GM23248 (cell line): ENCODE data around the gene NKX1-2. TPM values are rescaled to one million over a fixed set of nuclear protein-coding genes. Genes with fewer than 3 reads are reported as not detected.

Experiments
- DNase-seq: peaks from one replicate; pipeline ENCODE4 v3.0.0-alpha.2; 2015
- H2AFZ ChIP-seq: fragments of 200-600 bp; sonication (generic); 2 replicates; pipeline ENCODE4 v1.6.1; 2016; ENCODE audit warnings: antibody characterized with exemption
- H3F3A ChIP-seq: fragments of 200-600 bp; sonication (generic); 2 replicates; pipeline ENCODE4 v1.6.1; 2016; ENCODE audit warnings: mild to moderate bottlenecking, antibody characterized with exemption, mixed run types; ENCODE audit not compliant: insufficient read depth
- H3K27ac ChIP-seq: fragments of 200-600 bp; sonication (generic); 2 replicates; pipeline ENCODE4 v1.5.1; 2016; ENCODE audit warnings: mild to moderate bottlenecking
- H3K27me3 ChIP-seq: fragments of 200-600 bp; sonication (generic); replicated peaks from 2 replicates; pipeline ENCODE4 v1.6.1; 2016; ENCODE audit warnings: mild to moderate bottlenecking; ENCODE audit not compliant: insufficient read depth
- H3K36me3 ChIP-seq: fragments of 200-600 bp; sonication (generic); 2 replicates; pipeline ENCODE4 v1.6.1; 2016; ENCODE audit warnings: low read depth, mild to moderate bottlenecking
- H3K4me1 ChIP-seq: fragments of 200-600 bp; sonication (generic); 2 replicates; pipeline ENCODE4 v1.6.1; 2016; ENCODE audit warnings: mild to moderate bottlenecking; ENCODE audit not compliant: insufficient read depth
- H3K4me2 ChIP-seq: fragments of 200-600 bp; sonication (generic); one replicate; pipeline ENCODE4 v1.6.1; 2016; ENCODE audit warnings: mild to moderate bottlenecking; ENCODE audit not compliant: unreplicated experiment
- H3K4me3 ChIP-seq: fragments of 200-600 bp; sonication (generic); 2 replicates; pipeline ENCODE4 v1.5.1; 2016; ENCODE audit warnings: mild to moderate bottlenecking
- H3K79me2 ChIP-seq: fragments of 200-600 bp; sonication (generic); 2 replicates; pipeline ENCODE4 v1.6.1; 2016; ENCODE audit warnings: mild to moderate bottlenecking; ENCODE audit not compliant: insufficient read depth
- H3K9ac ChIP-seq: fragments of 200-600 bp; sonication (generic); 2 replicates; pipeline ENCODE4 v1.6.1; 2016; ENCODE audit warnings: mild to moderate bottlenecking
- H3K9me2 ChIP-seq: fragments of 200-600 bp; sonication (generic); 2 replicates; pipeline ENCODE4 v1.6.1; 2016; ENCODE audit warnings: mixed run types, mild to moderate bottlenecking, moderate library complexity; ENCODE audit not compliant: insufficient read depth
- H3K9me3 ChIP-seq: fragments of 200-600 bp; sonication (generic); one replicate; pipeline ENCODE4 v1.6.1; 2017; ENCODE audit warnings: low read depth
- H4K20me1 ChIP-seq: fragments of 200-600 bp; sonication (generic); 2 replicates; pipeline ENCODE4 v1.6.0; 2016; ENCODE audit not compliant: insufficient read depth
- EZH2 ChIP-seq: fragments of 200-600 bp; sonication (generic); IDR thresholded peaks from 2 replicates; pipeline ENCODE4 v1.6.1; 2018; ENCODE audit warnings: antibody characterized with exemption, mild to moderate bottlenecking; ENCODE audit not compliant: insufficient read depth, poor library complexity, severe bottlenecking
- EZH2phosphoT487 ChIP-seq: fragments of 200-600 bp; sonication (generic); IDR thresholded peaks from 2 replicates; pipeline ENCODE4 v1.6.1; 2018; ENCODE audit warnings: antibody characterized with exemption, moderate library complexity, mild to moderate bottlenecking, low read depth; ENCODE audit not compliant: insufficient read depth
- WGBS, 2 experiments: methylation state at CpG; one replicate each; pipeline ENCODE4 v1.1.6; 2015 to 2017; ENCODE audit warnings: low lambda C conversion rate in 2 of 2, low coverage in 1 of 2; ENCODE audit errors: missing lambda C conversion rate in 2 of 2; 5-methylcytosine and 5-hydroxymethylcytosine counted together
- in situ Hi-C: fragments of 300-500 bp; cut with MboI; formaldehyde crosslinking; loops from 2 replicates; pipeline ENCODE4 v1.15.0; 2020
- polyA plus RNA-seq: library from polyadenylated mRNA; unstranded; fragments of >200 nt; fragmentation: Nextera tagmentation; extraction: Ambion mirVana; gene quantifications from 2 replicates; pipeline ENCODE4 v1.2.1, GENCODE V29; 2016
- total RNA-seq: library from RNA; depleted of rRNA; stranded (reverse); fragments of >200 nt; shearing (Covaris generic); gene quantifications from 2 replicates; pipeline ENCODE4 v1.2.3, GENCODE V29; 2014

NKX1-2 gene
- total and polyA plus RNA-seq, 2 experiments from 2014 or later: not detected

DNA sequence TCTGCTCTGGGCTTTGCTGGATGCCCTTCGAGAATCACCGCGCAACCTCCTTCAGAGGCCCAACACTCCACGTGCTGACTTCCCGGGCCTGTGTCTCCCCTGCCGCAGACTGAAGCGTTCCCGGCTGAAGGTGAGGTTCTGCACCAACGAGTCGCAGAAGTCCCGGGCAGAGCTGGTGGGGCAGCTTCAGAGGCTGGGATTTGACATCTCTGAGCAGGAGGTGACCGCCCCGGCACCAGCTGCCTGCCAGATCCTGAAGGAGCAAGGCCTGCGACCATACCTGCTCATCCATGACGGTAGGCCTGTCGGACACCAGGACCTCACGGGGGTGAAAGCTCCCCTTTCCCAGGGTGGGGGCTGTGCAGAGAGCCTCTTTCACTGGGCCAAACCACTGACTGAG lies 34.2 kb upstream of the NKX1-2 start:
- Histone ChIP-seq H3K9me3 (no peaks in the 10 kb centered on the region), H3K4me3 (no peak overlapping the region), H3K4me1 (no peaks in the 10 kb centered on the region), H3K4me2 (no peak overlapping the region), H2AFZ (no peak overlapping the region), H3K27me3 (no peaks in the 10 kb centered on the region), H3K9ac (no peak overlapping the region), H3K9me2 (no peaks in the 10 kb centered on the region), H3F3A (no peaks in the 10 kb centered on the region), H3K36me3 (no peaks in the 10 kb centered on the region), H3K27ac (no peak overlapping the region), H4K20me1 (no peaks in the 10 kb centered on the region), H3K79me2 (no peaks in the 10 kb centered on the region)
- in situ Hi-C loops: no loop called here
- TF ChIP-seq EZH2 (no peak), EZH2phosphoT487 (no peak)
- DNase-seq: no peak
- WGBS, 2 experiments: 94% methylated on average over 16 to 17 of the region's 17 CpGs

DNA sequence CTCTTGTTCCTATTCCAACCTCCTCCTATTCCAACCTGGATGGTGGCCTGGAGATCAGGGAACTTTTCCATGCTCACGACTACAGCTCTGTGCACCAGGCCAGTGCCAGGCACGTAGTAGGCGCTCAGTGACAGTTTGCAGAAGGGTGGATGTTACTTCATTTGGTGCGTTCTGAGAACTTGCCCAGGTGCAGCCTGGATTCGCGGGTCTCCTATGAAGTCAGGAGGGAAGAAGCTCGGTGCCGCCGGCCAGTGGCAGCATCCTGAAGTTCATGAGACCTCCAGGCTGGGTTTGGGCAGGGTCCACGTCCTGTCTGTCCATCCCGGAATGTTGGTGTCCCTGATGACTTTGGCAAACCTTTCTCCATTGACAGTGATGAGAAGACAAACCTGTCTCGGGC lies 33.0 kb upstream of the NKX1-2 start:
- 73 to 77% methylated on average over 12 of the region's 12 CpGs for WGBS, 2 experiments
- H3K9me3 ChIP-seq: no peaks in the 10 kb centered on the region
- in situ Hi-C loops: no loop called here

DNA sequence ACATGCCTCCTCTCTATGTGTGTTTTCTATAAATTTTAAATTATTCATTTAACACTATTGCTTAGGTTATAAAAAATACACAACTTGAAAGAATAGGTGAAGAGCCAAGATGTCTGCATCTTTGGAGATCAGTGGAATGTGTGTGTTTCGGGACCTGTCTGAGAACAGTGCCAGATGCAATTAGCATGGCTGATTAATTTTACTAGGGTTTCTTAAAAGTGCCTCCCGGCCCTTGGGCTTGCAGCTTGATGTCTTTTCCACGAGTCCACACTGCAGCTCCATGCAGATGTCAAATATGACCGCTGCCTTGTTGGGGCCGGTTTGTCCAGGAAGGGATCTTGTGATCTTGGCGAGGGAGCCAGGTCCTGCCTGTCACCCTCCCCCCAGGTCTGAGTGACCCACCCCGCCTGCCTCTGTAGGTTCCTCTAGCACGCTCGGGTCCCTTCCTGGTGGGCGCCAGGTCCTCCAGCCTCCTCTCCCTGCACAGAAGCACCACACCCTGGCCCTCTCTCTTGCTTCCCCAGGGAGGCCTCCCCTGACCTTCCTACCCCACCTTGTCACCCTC lies 32.5 kb upstream of the NKX1-2 start:
- no peaks in the 10 kb centered on the region for H4K20me1 ChIP-seq
- H3K79me2 ChIP-seq: no peaks in the 10 kb centered on the region
- no peaks in the 10 kb centered on the region for H3K27me3 ChIP-seq
- H3K9me3 ChIP-seq: no peaks in the 10 kb centered on the region
- H2AFZ ChIP-seq: no peak overlapping the region
- no peaks in the 10 kb centered on the region for H3F3A ChIP-seq
- DNase-seq: no peak
- in situ Hi-C loops: no loop called here
- H3K27ac ChIP-seq: no peak overlapping the region
- no peaks in the 10 kb centered on the region for H3K9me2 ChIP-seq
- no peak overlapping the region for H3K4me2 ChIP-seq
- TF ChIP-seq EZH2 (no peak), EZH2phosphoT487 (no peak)
- H3K4me1 ChIP-seq: no peaks in the 10 kb centered on the region
- H3K9ac ChIP-seq: no peak overlapping the region
- H3K36me3 ChIP-seq: no peaks in the 10 kb centered on the region
- WGBS, 2 experiments: 77 to 82% methylated on average over 10 of the region's 10 CpGs
- no peak overlapping the region for H3K4me3 ChIP-seq

More for the DNA sequence above, 33.0 kb upstream of the NKX1-2 start:
- no peaks in the 10 kb centered on the region for H3K79me2 ChIP-seq
- H4K20me1 ChIP-seq: no peaks in the 10 kb centered on the region
- H3F3A ChIP-seq: no peaks in the 10 kb centered on the region
- TF ChIP-seq EZH2 (no peak), EZH2phosphoT487 (no peak)
- no peak overlapping the region for H3K27ac ChIP-seq
- H3K27me3 ChIP-seq: no peaks in the 10 kb centered on the region
- H3K4me1 ChIP-seq: no peaks in the 10 kb centered on the region
- no peak overlapping the region for H3K4me2 ChIP-seq
- H3K4me3 ChIP-seq: no peak overlapping the region
- DNase-seq: no peak
- no peaks in the 10 kb centered on the region for H3K36me3 ChIP-seq
- no peaks in the 10 kb centered on the region for H3K9me2 ChIP-seq
- H2AFZ ChIP-seq: no peak overlapping the region
- H3K9ac ChIP-seq: no peak overlapping the region

DNA sequence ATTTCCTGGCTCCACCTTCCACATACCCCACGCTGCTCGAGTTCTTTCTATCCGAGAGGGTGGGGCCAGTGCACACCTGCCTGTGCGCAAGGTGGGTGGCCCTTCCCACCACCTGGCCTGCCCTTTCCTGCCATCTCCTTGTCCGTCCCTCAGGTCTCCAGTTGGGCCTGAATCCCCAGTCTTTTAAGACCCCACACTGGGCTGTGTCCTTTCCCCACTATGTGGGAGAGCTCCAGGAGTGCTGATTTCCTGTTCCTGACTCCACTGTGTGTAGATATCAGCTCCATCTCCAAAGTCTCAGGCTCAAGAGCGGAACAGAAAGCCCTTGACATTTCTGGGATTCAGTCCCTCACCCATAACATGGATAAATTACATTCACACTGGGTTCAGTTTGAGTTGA lies 31.9 kb upstream of the NKX1-2 start:
- H3K9ac ChIP-seq: no peak overlapping the region
- no peaks in the 10 kb centered on the region for H3K79me2 ChIP-seq
- no peak overlapping the region for H3K4me2 ChIP-seq
- no peaks in the 10 kb centered on the region for H3K27me3 ChIP-seq
- H3K9me3 ChIP-seq: no peaks in the 10 kb centered on the region
- H4K20me1 ChIP-seq: no peaks in the 10 kb centered on the region
- WGBS, 2 experiments: 86 to 88% methylated on average over 6 of the region's 6 CpGs
- H3K9me2 ChIP-seq: no peaks in the 10 kb centered on the region
- no peak overlapping the region for H3K4me3 ChIP-seq
- no peaks in the 10 kb centered on the region for H3K4me1 ChIP-seq
- no peaks in the 10 kb centered on the region for H3F3A ChIP-seq
- TF ChIP-seq EZH2 (no peak), EZH2phosphoT487 (no peak)
- in situ Hi-C loops: no loop called here
- H3K27ac ChIP-seq: no peak overlapping the region
- H2AFZ ChIP-seq: no peak overlapping the region
- no peak for DNase-seq
- no peaks in the 10 kb centered on the region for H3K36me3 ChIP-seq

DNA sequence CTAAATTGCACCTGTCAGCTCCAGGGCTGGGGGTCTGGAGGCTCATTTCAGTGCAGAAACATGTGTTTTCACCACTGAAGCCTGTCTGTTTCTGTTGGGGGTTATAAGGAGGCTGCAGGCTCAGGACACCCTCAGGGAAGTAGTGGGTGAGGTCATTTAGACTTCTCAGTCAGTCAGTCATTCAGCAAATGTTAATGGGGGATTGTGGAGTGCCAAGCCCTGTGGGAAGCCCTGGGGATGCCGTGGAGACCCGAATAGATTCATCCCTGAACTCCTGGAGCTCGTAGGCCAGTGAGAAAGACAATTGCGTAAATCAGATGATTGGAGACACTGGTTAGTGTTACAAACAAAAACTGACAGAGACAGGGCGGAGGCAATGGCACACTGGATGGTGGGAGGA lies 31.0 kb upstream of the NKX1-2 start:
- WGBS, 2 experiments: 62 to 68% methylated on average over 5 of the region's 5 CpGs

More for the DNA sequence above, 31.0 kb upstream of the NKX1-2 start:
- H3K4me1 ChIP-seq: no peaks in the 10 kb centered on the region
- H3K27me3 ChIP-seq: no peaks in the 10 kb centered on the region
- H3K4me2 ChIP-seq: no peak overlapping the region
- no peaks in the 10 kb centered on the region for H3K9me3 ChIP-seq
- no peaks in the 10 kb centered on the region for H3K36me3 ChIP-seq
- TF ChIP-seq EZH2phosphoT487: no peak
- no peak for TF ChIP-seq EZH2
- H3K4me3 ChIP-seq: no peak overlapping the region
- in situ Hi-C loops: no loop called here
- H3K9ac ChIP-seq: no peak overlapping the region
- H2AFZ ChIP-seq: no peak overlapping the region
- no peaks in the 10 kb centered on the region for H3K79me2 ChIP-seq
- H3K27ac ChIP-seq: no peak overlapping the region
- H4K20me1 ChIP-seq: no peaks in the 10 kb centered on the region
- H3K9me2 ChIP-seq: no peaks in the 10 kb centered on the region
- no peak for DNase-seq
- H3F3A ChIP-seq: no peaks in the 10 kb centered on the region
